NCI-H524 (cell line): ENCODE data around the gene COL7A1.
"Not testable (repeated sequence)": the region's sequence is repeated elsewhere in the genome, so short reads cannot be mapped to it uniquely, and the experiment has no call there.

Source experiments
- DNase-seq, 2 experiments: peaks; one replicate each; lab custom pipeline; 2025; lab: John Stamatoyannopoulos, UW

Gene COL7A1

GRCh38 chr3:48563382-48563918, 31.7 kb downstream of the COL7A1 start, which contains the start of gene UCN2:
UCN2 (minus strand) TSS chr3:48563781; CDS start chr3:48563124, 657 bp downstream.
- peak; percentile 12 to 59 for DNase-seq

GRCh38 chr3:48562367-48563095, 32.6 kb downstream of the COL7A1 start:
- DNase-seq, result no peak

- peak; percentile 7 to 56 for DNase-seq
Observed at GRCh38 chr3:48561045-48561736, 33.9 kb downstream of the COL7A1 start.

GRCh38 chr3:48560648-48561018, 34.5 kb downstream of the COL7A1 start:
- DNase-seq, result peak in 1 of 2 experiments; percentile 60

GRCh38 chr3:48558493-48559134, 36.5 kb downstream of the COL7A1 start:
- DNase-seq, result peak; percentile 96 to 97

- DNase-seq, result peak; percentile 97 to 98
Observed at GRCh38 chr3:48556796-48557626, 38.1 kb downstream of the COL7A1 start, which contains the start of gene PFKFB4. PFKFB4 (minus strand) TSS chr3:48556803; CDS start chr3:48556777, 26 bp downstream.

- DNase-seq, result no peak
Observed at GRCh38 chr3:48555949-48556795, 39.0 kb downstream of the COL7A1 start.

GRCh38 chr3:48555231-48555948, 39.7 kb downstream of the COL7A1 start:
- no peak for DNase-seq

- no peak for DNase-seq
Observed at GRCh38 chr3:48553886-48554845, 41.0 kb downstream of the COL7A1 start.

- DNase-seq, result no peak
Observed at GRCh38 chr3:48553361-48553760, 41.8 kb downstream of the COL7A1 start.

GRCh38 chr3:48552111-48552951, 42.8 kb downstream of the COL7A1 start:
- DNase-seq, result peak; percentile 30 to 62

- not testable (repeated sequence) for DNase-seq
Observed at GRCh38 chr3:48551651-48552050, 43.5 kb downstream of the COL7A1 start.

- peak; percentile 42 to 65 for DNase-seq
Observed at GRCh38 chr3:48548729-48549705, 46.1 kb downstream of the COL7A1 start.

GRCh38 chr3:48548126-48548525, 47.0 kb downstream of the COL7A1 start:
- no peak for DNase-seq

GRCh38 chr3:48546203-48546829, 48.8 kb downstream of the COL7A1 start:
- no peak for DNase-seq

GRCh38 chr3:48544141-48544540, 51.0 kb downstream of the COL7A1 start:
- DNase-seq, result no peak
